Mammary epithelial cell (primary cell): ENCODE results near the gene ULK4.
"Not testable (repeated sequence)": the region's sequence is repeated elsewhere in the genome, so short reads cannot be mapped to it uniquely, and the experiment has no call there.

Experiments used
- CTCF ChIP-seq, 2 donors: IDR thresholded peaks in 1 of 2; conservative IDR thresholded peaks in 1 of 2; 2 replicates each; pipeline ENCODE4 v1.5.1; 2011 to 2012; ENCODE audit warnings: inconsistent platforms in 2 of 2, low read length in 2 of 2, mild to moderate bottlenecking in 2 of 2, control low read depth in 1 of 2, low read depth in 1 of 2; ENCODE audit not compliant: insufficient read depth in 1 of 2; ENCODE audit errors: extremely low read depth in 1 of 2
- EZH2 ChIP-seq: IDR thresholded peaks from 2 replicates; pipeline ENCODE4 v1.6.1; 2012; ENCODE audit warnings: low read length, inconsistent platforms, borderline replicate concordance

- TF ChIP-seq CTCF (conservative IDR thresholded peaks at IDR 0.05 in 1 of 2, IDR thresholded peaks at IDR 0.05 in 1 of 2; ENCODE audit: extremely low read depth in 1 of 2, insufficient read depth in 1 of 2, low read depth in 1 of 2, low read length in 2 of 2); EZH2: not testable (repeated sequence)
These were observed 199.0 kb downstream of the ULK4 start for GRCh38 chr3:41762867-41763266.
